ENCODE measurements around the gene LRRC4C. TPM values are rescaled to one million over a fixed set of nuclear protein-coding genes. Genes with fewer than 3 reads are reported as not detected.

LRRC4C gene
- total RNA-seq, 1 donor from 2014 or later, result not detected

GRCh38 chr11:41110527-41110926 is 348.9 kb downstream of the LRRC4C start:
- intact Hi-C loops (cut with micrococcal nuclease), result no loop called here
- H3K4me3 Mint-ChIP-seq, result no peak overlapping the region
- H3K27me3 Mint-ChIP-seq (ENCODE audit: insufficient read depth), result no peaks in the 10 kb centered on the region
- no peak overlapping the region for H3K27ac Mint-ChIP-seq
- H3K4me1 Mint-ChIP-seq (ENCODE audit: low read depth), result no peaks in the 10 kb centered on the region
- no peaks in the 10 kb centered on the region for H3K36me3 Mint-ChIP-seq (ENCODE audit: low read depth)
- peaks cover 16% of the 10 kb centered on the region for H3K9me3 Mint-ChIP-seq
- DNase-seq (ENCODE audit: low spot score), result no peak

- Mint-ChIP-seq H3K27ac (no peak overlapping the region), H3K4me1 (ENCODE audit: low read depth) (no peaks in the 10 kb centered on the region), H3K27me3 (ENCODE audit: insufficient read depth) (no peaks in the 10 kb centered on the region), H3K36me3 (ENCODE audit: low read depth) (no peaks in the 10 kb centered on the region), H3K9me3 (peaks cover 21% of the 10 kb centered on the region), H3K4me3 (no peak overlapping the region)
- no peak for DNase-seq (ENCODE audit: low spot score)
- intact Hi-C loops (cut with micrococcal nuclease), result no loop called here
Observed at GRCh38 chr11:41102471-41102870, 357.0 kb downstream of the LRRC4C start.

GRCh38 chr11:41099654-41100053 is 359.8 kb downstream of the LRRC4C start:
- Mint-ChIP-seq H3K4me3 (no peak overlapping the region), H3K36me3 (ENCODE audit: low read depth) (no peaks in the 10 kb centered on the region), H3K27ac (no peak overlapping the region), H3K9me3 (peaks cover 16% of the 10 kb centered on the region), H3K27me3 (ENCODE audit: insufficient read depth) (no peaks in the 10 kb centered on the region), H3K4me1 (ENCODE audit: low read depth) (no peaks in the 10 kb centered on the region)
- intact Hi-C loops (cut with micrococcal nuclease), result no loop called here
- DNase-seq (ENCODE audit: low spot score), result no peak

GRCh38 chr11:41085123-41085522 is 374.3 kb downstream of the LRRC4C start:
- Mint-ChIP-seq H3K27me3 (ENCODE audit: insufficient read depth) (no peaks in the 10 kb centered on the region), H3K9me3 (no peaks in the 10 kb centered on the region), H3K36me3 (ENCODE audit: low read depth) (no peaks in the 10 kb centered on the region), H3K4me1 (ENCODE audit: low read depth) (no peaks in the 10 kb centered on the region), H3K27ac (no peak overlapping the region), H3K4me3 (no peak overlapping the region)
- intact Hi-C loops (cut with micrococcal nuclease), result no loop called here
- no peak for DNase-seq (ENCODE audit: low spot score)

- no peak overlapping the region for H3K27ac Mint-ChIP-seq
- intact Hi-C loops (cut with micrococcal nuclease), result no loop called here
Observed at GRCh38 chr11:41081756-41082285, 377.6 kb downstream of the LRRC4C start.

GRCh38 chr11:41074318-41074717 is 385.1 kb downstream of the LRRC4C start:
- peaks cover 34% of the 10 kb centered on the region for H3K9me3 Mint-ChIP-seq

More at GRCh38 chr11:41081756-41082285, 377.6 kb downstream of the LRRC4C start:
- Mint-ChIP-seq H3K4me3 (no peak overlapping the region), H3K9me3 (peaks cover 15% of the 10 kb centered on the region), H3K36me3 (ENCODE audit: low read depth) (no peaks in the 10 kb centered on the region), H3K27me3 (ENCODE audit: insufficient read depth) (no peaks in the 10 kb centered on the region), H3K4me1 (ENCODE audit: low read depth) (no peaks in the 10 kb centered on the region)
- DNase-seq (ENCODE audit: low spot score), result no peak

GRCh38 chr11:41065432-41065831 is 394.0 kb downstream of the LRRC4C start:
- intact Hi-C loops (cut with micrococcal nuclease), result no loop called here
- Mint-ChIP-seq H3K9me3 (peaks cover 42% of the 10 kb centered on the region), H3K27me3 (ENCODE audit: insufficient read depth) (no peaks in the 10 kb centered on the region)

More at GRCh38 chr11:41074318-41074717, 385.1 kb downstream of the LRRC4C start:
- H3K27me3 Mint-ChIP-seq (ENCODE audit: insufficient read depth), result no peaks in the 10 kb centered on the region
- intact Hi-C loops (cut with micrococcal nuclease), result no loop called here
- H3K36me3 Mint-ChIP-seq (ENCODE audit: low read depth), result no peaks in the 10 kb centered on the region
- no peaks in the 10 kb centered on the region for H3K4me1 Mint-ChIP-seq (ENCODE audit: low read depth)
- H3K27ac Mint-ChIP-seq, result no peak overlapping the region
- no peak overlapping the region for H3K4me3 Mint-ChIP-seq
- no peak for DNase-seq (ENCODE audit: low spot score)

GRCh38 chr11:41058138-41058537 is 401.3 kb downstream of the LRRC4C start:
- Mint-ChIP-seq H3K36me3 (ENCODE audit: low read depth) (no peaks in the 10 kb centered on the region), H3K9me3 (peaks cover 20% of the 10 kb centered on the region), H3K4me1 (ENCODE audit: low read depth) (no peaks in the 10 kb centered on the region), H3K4me3 (no peak overlapping the region), H3K27ac (no peak overlapping the region), H3K27me3 (ENCODE audit: insufficient read depth) (no peaks in the 10 kb centered on the region)
- no peak for DNase-seq (ENCODE audit: low spot score)
- intact Hi-C loops (cut with micrococcal nuclease), result no loop called here

More at GRCh38 chr11:41065432-41065831, 394.0 kb downstream of the LRRC4C start:
- Mint-ChIP-seq H3K36me3 (ENCODE audit: low read depth) (no peaks in the 10 kb centered on the region), H3K4me3 (no peak overlapping the region), H3K4me1 (ENCODE audit: low read depth) (no peaks in the 10 kb centered on the region), H3K27ac (no peak overlapping the region)
- no peak for DNase-seq (ENCODE audit: low spot score)

- H3K27me3 Mint-ChIP-seq (ENCODE audit: insufficient read depth), result no peaks in the 10 kb centered on the region
- H3K27ac Mint-ChIP-seq, result no peak overlapping the region
Observed at GRCh38 chr11:41056892-41057569, 402.4 kb downstream of the LRRC4C start.

GRCh38 chr11:41053894-41054293 is 405.6 kb downstream of the LRRC4C start:
- Mint-ChIP-seq H3K27ac (no peak overlapping the region), H3K9me3 (peaks cover 14% of the 10 kb centered on the region), H3K27me3 (ENCODE audit: insufficient read depth) (no peaks in the 10 kb centered on the region), H3K4me1 (ENCODE audit: low read depth) (no peaks in the 10 kb centered on the region), H3K36me3 (ENCODE audit: low read depth) (no peaks in the 10 kb centered on the region), H3K4me3 (no peak overlapping the region)
- intact Hi-C loops (cut with micrococcal nuclease), result no loop called here
- no peak for DNase-seq (ENCODE audit: low spot score)

More at GRCh38 chr11:41056892-41057569, 402.4 kb downstream of the LRRC4C start:
- no peak for DNase-seq (ENCODE audit: low spot score)
- Mint-ChIP-seq H3K36me3 (ENCODE audit: low read depth) (no peaks in the 10 kb centered on the region), H3K4me1 (ENCODE audit: low read depth) (no peaks in the 10 kb centered on the region), H3K9me3 (peaks cover 16% of the 10 kb centered on the region), H3K4me3 (no peak overlapping the region)
- intact Hi-C loops (cut with micrococcal nuclease), result no loop called here

GRCh38 chr11:41051919-41052635 is 407.4 kb downstream of the LRRC4C start:
- H3K36me3 Mint-ChIP-seq (ENCODE audit: low read depth), result no peaks in the 10 kb centered on the region
- H3K4me3 Mint-ChIP-seq, result no peak overlapping the region
- H3K27me3 Mint-ChIP-seq (ENCODE audit: insufficient read depth), result no peaks in the 10 kb centered on the region
- H3K27ac Mint-ChIP-seq, result no peak overlapping the region
- DNase-seq (ENCODE audit: low spot score), result no peak
- peaks cover 18% of the 10 kb centered on the region for H3K9me3 Mint-ChIP-seq
- no peaks in the 10 kb centered on the region for H3K4me1 Mint-ChIP-seq (ENCODE audit: low read depth)
- intact Hi-C loops (cut with micrococcal nuclease), result no loop called here

- intact Hi-C loops (cut with micrococcal nuclease), result no loop called here
Observed at GRCh38 chr11:41050791-41051190, 408.7 kb downstream of the LRRC4C start.

GRCh38 chr11:41047229-41047628 is 412.2 kb downstream of the LRRC4C start:
- no peak overlapping the region for H3K4me3 Mint-ChIP-seq
- H3K36me3 Mint-ChIP-seq (ENCODE audit: low read depth), result no peaks in the 10 kb centered on the region
- no peak overlapping the region for H3K27ac Mint-ChIP-seq
- H3K27me3 Mint-ChIP-seq (ENCODE audit: insufficient read depth), result no peaks in the 10 kb centered on the region
- DNase-seq (ENCODE audit: low spot score), result no peak
- H3K9me3 Mint-ChIP-seq, result peaks cover 24% of the 10 kb centered on the region
- intact Hi-C loops (cut with micrococcal nuclease), result no loop called here
- H3K4me1 Mint-ChIP-seq (ENCODE audit: low read depth), result no peaks in the 10 kb centered on the region

More at GRCh38 chr11:41050791-41051190, 408.7 kb downstream of the LRRC4C start:
- no peaks in the 10 kb centered on the region for H3K4me1 Mint-ChIP-seq (ENCODE audit: low read depth)
- H3K9me3 Mint-ChIP-seq, result peaks cover 18% of the 10 kb centered on the region
- no peaks in the 10 kb centered on the region for H3K27me3 Mint-ChIP-seq (ENCODE audit: insufficient read depth)
- H3K4me3 Mint-ChIP-seq, result no peak overlapping the region
- no peak for DNase-seq (ENCODE audit: low spot score)
- no peaks in the 10 kb centered on the region for H3K36me3 Mint-ChIP-seq (ENCODE audit: low read depth)
- H3K27ac Mint-ChIP-seq, result no peak overlapping the region
